ENCODE results near the gene ADAM15.

ADAM15 gene

GRCh38 chr1:155002464-155003226, 48.5 kb upstream of the ADAM15 start, which contains the start of gene ZBTB7B:
TSS of gene ZBTB7B (plus strand) at chr1:155002802. CDS start at chr1:155014661, 11,859 bp downstream.
- no peaks in the 10 kb centered on the region for H3K27me3 ChIP-seq (ENCODE audit: insufficient read depth, low read length, poor library complexity, severe bottlenecking)
- no peaks in the 10 kb centered on the region for H4K20me1 ChIP-seq (ENCODE audit: insufficient read depth, low read length, poor library complexity, severe bottlenecking)
- H3K4me1 ChIP-seq (ENCODE audit: insufficient read depth, low read length, poor library complexity, severe bottlenecking), result peaks cover 42% of the 10 kb centered on the region
- H3F3A ChIP-seq (ENCODE audit: low read depth), result peaks cover 15% of the 10 kb centered on the region
- H3K4me3 ChIP-seq (ENCODE audit: low read length, poor library complexity, severe bottlenecking), result peak within 1 kb of the TSS; percentile 76
- no peaks in the 10 kb centered on the region for H3K9me3 ChIP-seq (ENCODE audit: insufficient read depth, low read depth, low read length)
- peak within 1 kb of the TSS; percentile 80; the same call in 1 of the 2 replicates for H2AFZ ChIP-seq (ENCODE audit: low read length)
- H3K36me3 ChIP-seq (ENCODE audit: insufficient read depth, low read length), result no peaks in the 10 kb centered on the region
- TF ChIP-seq CTCF (conservative IDR thresholded peaks at IDR 0.05; ENCODE audit: low read length) (no peak), EZH2phosphoT487 (IDR thresholded peaks at IDR 0.05; ENCODE audit: borderline replicate concordance) (no peak)
- peak within 1 kb of the TSS; percentile 92 for H3K4me2 ChIP-seq (ENCODE audit: low read depth, low read length, poor library complexity, severe bottlenecking)
- peak within 1 kb of the TSS; percentile 81 for H3K9ac ChIP-seq (ENCODE audit: low read depth, low read length, poor library complexity, severe bottlenecking)
- no peaks in the 10 kb centered on the region for H3K79me2 ChIP-seq (ENCODE audit: insufficient read depth, low read length)
- no peaks in the 10 kb centered on the region for H3K9me2 ChIP-seq (replicated peaks; ENCODE audit: low read depth, low read length)

- Histone ChIP-seq H3F3A (ENCODE audit: low read depth) (peaks cover 15% of the 10 kb centered on the region), H3K9me2 (replicated peaks; ENCODE audit: low read depth, low read length) (no peaks in the 10 kb centered on the region), H3K36me3 (ENCODE audit: insufficient read depth, low read length) (no peaks in the 10 kb centered on the region), H3K27me3 (ENCODE audit: insufficient read depth, low read length, poor library complexity, severe bottlenecking) (no peaks in the 10 kb centered on the region), H4K20me1 (ENCODE audit: insufficient read depth, low read length, poor library complexity, severe bottlenecking) (no peaks in the 10 kb centered on the region), H3K4me1 (ENCODE audit: insufficient read depth, low read length, poor library complexity, severe bottlenecking) (peaks cover 38% of the 10 kb centered on the region), H3K9me3 (ENCODE audit: insufficient read depth, low read depth, low read length) (no peaks in the 10 kb centered on the region), H3K9ac (ENCODE audit: low read depth, low read length, poor library complexity, severe bottlenecking) (no peak overlapping the region), H3K4me3 (ENCODE audit: low read length, poor library complexity, severe bottlenecking) (no peak overlapping the region), H3K4me2 (ENCODE audit: low read depth, low read length, poor library complexity, severe bottlenecking) (peak overlapping the region; percentile 28), H3K79me2 (ENCODE audit: insufficient read depth, low read length) (no peaks in the 10 kb centered on the region), H2AFZ (ENCODE audit: low read length) (no peak overlapping the region)
- TF ChIP-seq CTCF (conservative IDR thresholded peaks at IDR 0.05; ENCODE audit: low read length), result no peak
- no peak for TF ChIP-seq EZH2phosphoT487 (IDR thresholded peaks at IDR 0.05; ENCODE audit: borderline replicate concordance)
These were observed 47.8 kb upstream of the ADAM15 start for GRCh38 chr1:155003227-155003765.

- H3K9me3 ChIP-seq (ENCODE audit: insufficient read depth, low read depth, low read length), result no peaks in the 10 kb centered on the region
- H2AFZ ChIP-seq (ENCODE audit: low read length), result no peak overlapping the region
- no peaks in the 10 kb centered on the region for H3K27me3 ChIP-seq (ENCODE audit: insufficient read depth, low read length, poor library complexity, severe bottlenecking)
- H3K4me2 ChIP-seq (ENCODE audit: low read depth, low read length, poor library complexity, severe bottlenecking), result peak overlapping the region; percentile 57
- peak overlapping the region; percentile 12 for H3K4me3 ChIP-seq (ENCODE audit: low read length, poor library complexity, severe bottlenecking)
- H4K20me1 ChIP-seq (ENCODE audit: insufficient read depth, low read length, poor library complexity, severe bottlenecking), result no peaks in the 10 kb centered on the region
- peaks cover 15% of the 10 kb centered on the region for H3F3A ChIP-seq (ENCODE audit: low read depth)
- TF ChIP-seq EZH2phosphoT487 (IDR thresholded peaks at IDR 0.05; ENCODE audit: borderline replicate concordance) (no peak), CTCF (conservative IDR thresholded peaks at IDR 0.05; ENCODE audit: low read length) (no peak)
- H3K4me1 ChIP-seq (ENCODE audit: insufficient read depth, low read length, poor library complexity, severe bottlenecking), result peaks cover 43% of the 10 kb centered on the region
- H3K36me3 ChIP-seq (ENCODE audit: insufficient read depth, low read length), result no peaks in the 10 kb centered on the region
- H3K9me2 ChIP-seq (replicated peaks; ENCODE audit: low read depth, low read length), result no peaks in the 10 kb centered on the region
- H3K79me2 ChIP-seq (ENCODE audit: insufficient read depth, low read length), result no peaks in the 10 kb centered on the region
- peak overlapping the region; percentile 58 for H3K9ac ChIP-seq (ENCODE audit: low read depth, low read length, poor library complexity, severe bottlenecking)
These were observed 47.3 kb upstream of the ADAM15 start for GRCh38 chr1:155003766-155004351.

All from Loucy (cell line).